T-helper 2 cell treated with Interferon-gamma antibody and Interleukin-4, amounts not matched to agents 100 ng/mL and 5 ng/mL, for 36 hours (primary cell): ENCODE measurements around the gene NCOA3. TPM values are rescaled to one million over a fixed set of nuclear protein-coding genes. Genes with fewer than 3 reads are reported as not detected.

Experiments
- intact Hi-C: fragments of 100-400 bp; cut with micrococcal nuclease; formaldehyde crosslinking; loops from one replicate; pipeline ENCODE4 v1.15.1; 2023
- total RNA-seq: library from RNA; stranded (reverse); gene quantifications from 2 replicates; pipeline ENCODE4 v1.2.3, GENCODE V29; 2022

Gene NCOA3
- total RNA-seq, 1 donor from 2014 or later: 104 TPM

DNA sequence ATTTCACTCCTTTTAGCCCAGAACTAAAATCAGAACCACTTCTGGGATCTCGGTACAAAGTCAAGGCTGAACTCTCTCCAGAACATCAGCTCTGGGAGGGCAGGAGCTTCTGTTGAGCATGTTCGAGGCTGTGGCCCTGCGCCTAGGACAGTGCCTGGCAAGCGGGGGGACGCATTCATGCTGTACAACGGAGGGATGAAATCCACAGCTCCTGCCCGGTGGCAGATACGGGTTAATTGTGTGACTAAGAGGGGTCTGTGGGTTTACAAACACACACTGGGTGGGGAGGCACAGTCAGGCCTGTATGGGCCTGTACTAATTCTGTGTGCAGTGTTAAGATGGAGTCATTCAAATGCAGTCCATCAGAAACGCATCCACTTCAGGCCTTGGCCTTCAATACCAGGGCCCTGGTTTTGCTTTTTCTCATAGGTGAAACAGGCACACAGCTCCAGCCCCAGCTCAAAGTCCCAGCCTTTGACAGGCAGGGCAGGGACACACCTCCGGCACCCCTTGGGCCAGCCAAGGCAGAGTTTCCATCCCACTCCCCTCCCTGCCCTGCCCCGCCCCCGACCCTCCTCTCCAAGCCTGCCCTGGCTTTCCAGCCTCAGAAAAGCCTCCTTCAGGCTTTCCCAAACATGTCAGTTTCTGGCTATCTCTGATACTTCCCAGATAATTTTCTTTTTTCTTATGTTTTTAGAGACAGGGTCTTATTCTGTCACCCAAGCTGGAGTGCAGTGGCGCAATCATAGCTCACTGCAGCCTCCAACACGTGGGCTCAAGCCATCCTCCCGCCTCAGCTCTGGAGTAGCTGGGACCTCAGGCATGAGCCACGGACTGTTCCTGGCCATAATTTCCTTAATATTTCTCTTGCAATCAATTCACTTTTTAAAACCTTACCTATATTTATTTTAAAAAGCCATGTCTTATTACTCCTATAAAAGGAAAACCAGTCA, 173.8 kb downstream of the NCOA3 start:
- intact Hi-C loops: no loop called here

DNA sequence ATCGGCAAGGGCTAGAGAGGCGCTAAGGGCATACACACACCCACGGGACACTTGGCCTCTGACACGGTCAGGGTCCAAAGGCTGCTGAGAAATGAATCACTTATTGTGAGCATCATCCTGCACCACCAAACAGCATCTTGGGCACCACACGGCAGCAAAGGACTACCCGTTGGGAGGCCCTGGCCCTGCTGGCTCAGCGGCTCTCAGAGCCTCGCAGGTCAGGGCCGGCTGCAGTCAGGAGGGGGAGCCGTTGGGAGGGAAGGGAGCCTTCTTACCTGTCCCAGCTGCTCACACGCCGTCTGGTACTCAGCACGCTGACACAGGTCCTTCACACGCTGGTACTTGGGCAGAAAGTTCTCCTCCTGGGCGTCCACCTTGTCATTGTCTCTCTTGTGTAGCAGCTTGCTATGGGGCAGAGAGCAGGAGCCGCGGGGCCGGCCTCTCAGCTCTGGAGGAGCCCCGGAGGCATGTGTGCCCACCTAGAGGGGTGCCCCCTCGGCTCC, 174.6 kb downstream of the NCOA3 start:
- intact Hi-C loops: no loop called here

DNA sequence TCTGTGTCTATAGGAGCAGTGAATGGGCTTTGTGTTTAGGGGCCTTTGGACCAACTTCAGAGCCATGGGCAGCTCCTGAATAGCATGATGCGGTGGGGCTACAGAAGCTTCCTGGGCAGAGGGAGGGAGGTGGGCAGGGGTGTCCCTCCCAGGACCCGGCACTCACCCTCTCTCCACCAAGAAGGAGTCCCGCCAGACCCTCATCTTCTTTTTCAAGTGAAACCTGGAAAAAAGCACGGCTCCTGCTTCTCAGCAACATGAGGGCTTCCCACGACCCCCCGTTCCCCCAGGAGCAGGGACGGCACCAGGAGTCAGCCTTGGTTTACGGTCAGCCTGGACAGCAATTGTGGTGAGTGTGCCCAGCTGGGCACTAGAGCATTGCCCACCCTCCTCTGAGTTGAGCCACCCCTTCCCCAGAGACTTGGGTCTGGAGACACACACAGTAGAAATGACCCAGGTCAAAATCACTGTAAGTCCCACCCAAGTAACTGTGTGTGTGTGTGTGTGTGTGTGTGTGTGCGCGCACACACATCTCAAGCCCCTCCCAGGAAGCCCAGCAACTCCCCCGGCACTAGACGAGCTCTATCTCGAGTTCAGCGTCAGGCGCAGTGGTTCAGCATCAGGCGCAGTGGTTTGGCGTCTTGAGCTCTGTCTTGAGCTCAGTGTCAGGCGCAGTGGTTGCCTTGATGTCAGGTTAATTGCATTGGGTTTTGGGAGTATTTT, 175.4 kb downstream of the NCOA3 start:
- intact Hi-C loops: no loop called here

DNA sequence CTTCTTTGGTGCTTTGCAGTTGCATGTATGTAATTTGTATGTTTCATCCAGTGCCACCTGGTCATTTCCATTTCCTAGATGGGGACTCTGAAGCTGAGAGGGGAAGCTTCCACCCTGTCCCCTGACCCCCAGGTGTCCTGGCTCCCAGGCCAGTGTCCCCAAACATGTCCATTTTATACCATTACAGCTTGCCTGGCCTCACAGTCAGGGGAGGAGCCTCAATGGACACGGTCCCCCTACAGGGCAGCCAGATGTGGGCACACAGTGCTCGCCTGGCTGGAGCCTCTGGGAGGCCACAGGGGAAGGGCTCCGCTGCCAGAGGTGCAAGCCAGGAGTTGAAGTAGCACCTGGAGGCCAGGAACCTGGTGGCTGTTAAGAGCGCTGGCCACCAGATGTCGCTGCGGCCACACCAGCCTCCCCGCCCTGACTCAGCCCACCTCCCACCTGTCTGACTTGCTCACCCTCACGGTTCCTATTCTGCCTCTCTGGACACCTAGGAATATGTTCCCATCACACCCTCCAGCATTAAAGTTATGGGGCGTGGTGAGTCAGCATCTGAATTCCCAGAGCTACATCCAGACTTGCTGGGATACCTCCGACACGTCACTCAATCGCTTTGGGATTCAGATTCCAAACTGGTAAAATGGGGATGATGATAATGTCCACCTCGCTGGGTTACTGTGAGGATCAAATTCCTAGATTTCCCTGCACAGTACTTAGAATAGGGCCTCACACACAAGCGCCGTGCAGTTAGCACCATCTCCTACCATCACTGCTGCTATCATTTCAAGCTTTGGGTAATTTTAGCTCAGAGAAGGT, 176.2 kb downstream of the NCOA3 start:
- intact Hi-C loops: loop anchor here (1.0 kb wide), 1 partner anchor 943 kb away; no protein-coding TSS in a partner anchor

DNA sequence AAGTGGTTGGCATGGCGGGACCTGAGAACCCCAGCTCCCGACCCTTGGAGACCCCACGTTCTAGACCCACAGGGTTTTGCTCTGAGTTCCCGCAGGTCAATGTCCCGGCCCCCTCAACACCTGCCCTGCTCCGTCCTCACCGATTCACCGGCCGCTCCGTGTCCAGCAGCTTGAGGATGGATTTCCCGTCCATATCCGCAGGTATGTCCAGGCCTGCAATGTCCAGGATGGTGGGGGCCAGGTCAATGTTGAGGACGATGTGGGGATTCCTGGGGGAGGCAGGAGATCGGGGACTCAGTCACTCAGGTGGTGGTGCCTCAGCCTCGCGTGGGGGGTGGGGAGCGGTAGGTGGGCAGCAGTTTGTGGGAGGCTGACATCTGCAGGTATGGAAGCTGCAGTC, 176.8 kb downstream of the NCOA3 start:
- intact Hi-C loops: loop anchor here (1.0 kb wide), 1 partner anchor 943 kb away; no protein-coding TSS in a partner anchor

DNA sequence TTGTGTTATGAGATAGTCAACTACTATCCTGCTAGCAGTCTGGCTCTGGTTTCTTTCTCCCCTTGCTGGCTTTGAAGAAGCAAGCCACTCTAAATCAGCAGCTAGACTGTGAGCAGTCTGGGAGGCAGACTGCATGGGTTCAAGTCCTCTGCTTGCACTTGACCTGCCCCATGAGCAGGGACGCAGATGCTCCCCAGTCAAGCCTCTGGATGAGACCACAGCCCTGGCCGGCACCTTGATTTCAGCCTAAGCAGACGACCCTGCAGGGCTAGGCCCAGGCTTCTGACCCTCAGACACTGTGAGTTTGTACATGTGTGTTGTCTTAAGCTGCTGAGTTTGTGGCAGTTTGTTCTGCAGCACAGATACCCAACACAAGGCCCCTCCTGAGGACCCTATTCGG, 177.8 kb downstream of the NCOA3 start:
- intact Hi-C loops: no loop called here

DNA sequence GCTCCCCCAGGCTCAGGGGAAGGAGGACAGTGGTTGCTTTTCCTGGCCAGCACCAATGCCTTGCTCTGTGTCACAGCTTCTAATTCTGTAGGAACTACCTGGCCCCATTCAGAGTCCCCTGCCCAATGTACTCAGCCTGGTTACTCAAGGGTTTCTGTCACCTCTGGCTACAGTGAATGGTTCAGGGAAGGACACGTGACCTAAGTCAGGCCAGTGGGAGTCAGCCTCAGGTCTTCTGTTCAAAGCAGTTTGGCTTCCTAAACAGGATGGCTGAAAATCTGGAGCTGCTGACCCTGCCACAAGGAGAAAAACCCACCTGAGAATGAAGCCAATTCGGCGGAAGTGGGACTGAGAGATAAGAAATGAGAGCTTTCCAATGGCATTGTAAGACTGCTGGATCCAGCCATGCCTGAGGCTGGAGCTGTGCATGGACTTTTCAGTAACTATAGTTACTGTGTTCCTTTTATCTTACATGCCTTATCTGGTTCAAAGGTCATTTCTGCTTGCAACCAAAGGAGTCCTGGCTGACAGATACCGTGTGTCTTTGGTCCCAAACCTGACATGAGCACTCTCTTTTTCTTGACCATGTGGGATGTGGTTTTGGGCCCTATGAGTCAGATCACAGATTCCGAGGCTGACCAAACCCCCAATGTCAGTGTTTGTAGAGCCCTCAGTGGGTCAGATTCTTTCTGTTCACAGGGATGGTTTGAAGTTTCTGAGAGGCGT, 179.3 kb downstream of the NCOA3 start:
- intact Hi-C loops: no loop called here

DNA sequence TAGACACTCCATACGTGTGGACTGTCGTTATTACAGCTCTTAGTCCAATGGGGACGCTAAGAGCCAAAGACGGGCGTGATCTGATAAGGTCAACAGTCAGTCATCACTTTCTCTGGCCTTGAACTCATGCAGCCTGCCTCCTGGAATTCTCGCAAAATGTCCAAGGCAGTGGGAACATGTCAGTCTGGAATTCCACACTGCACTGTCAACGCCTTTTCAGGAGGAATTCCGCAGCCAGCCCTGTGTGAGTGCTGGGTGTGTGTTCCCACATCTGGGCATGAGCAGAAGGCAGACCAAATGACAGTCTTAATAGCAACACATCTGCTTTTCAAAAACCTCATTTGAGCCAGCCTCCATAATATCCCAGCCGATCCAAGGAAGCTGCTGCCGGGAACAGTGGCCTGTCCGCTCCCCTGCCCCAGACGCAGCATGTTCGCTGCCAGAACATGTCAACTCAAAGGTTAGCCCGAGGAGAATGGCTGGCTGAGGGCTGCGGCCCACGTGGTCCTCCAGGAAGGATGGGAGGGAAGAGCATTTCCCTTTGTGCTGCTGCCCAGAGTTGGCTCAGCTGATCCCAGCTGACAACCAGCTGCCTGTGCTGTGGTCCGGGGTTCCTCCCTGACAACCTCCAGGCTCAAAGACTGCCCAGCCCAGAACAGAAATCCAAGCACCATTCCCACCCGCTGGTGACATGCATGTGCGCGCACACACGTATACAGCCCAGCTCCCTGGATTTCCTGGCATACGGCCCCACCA, 180.5 kb downstream of the NCOA3 start:
- intact Hi-C loops: no loop called here

DNA sequence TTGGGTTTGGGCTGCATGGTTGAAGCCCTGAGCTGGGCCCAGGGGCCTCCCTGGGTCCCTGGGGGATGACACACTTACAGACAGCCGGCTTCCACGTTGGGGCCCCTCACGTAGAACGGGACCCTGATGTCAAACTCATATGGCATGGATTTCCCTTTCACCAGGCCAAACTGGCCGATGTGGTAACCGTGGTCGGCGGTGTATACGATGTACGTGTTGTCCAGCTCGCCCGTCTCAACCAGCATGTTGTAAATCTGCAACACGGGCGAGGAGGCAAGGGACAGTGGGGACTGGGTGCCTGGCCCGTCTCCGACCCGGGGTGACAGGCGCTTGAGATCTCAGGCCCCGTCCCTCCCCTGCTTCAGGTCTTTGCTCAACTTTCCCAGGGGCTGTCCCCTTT, 181.2 kb downstream of the NCOA3 start:
- intact Hi-C loops: no loop called here

DNA sequence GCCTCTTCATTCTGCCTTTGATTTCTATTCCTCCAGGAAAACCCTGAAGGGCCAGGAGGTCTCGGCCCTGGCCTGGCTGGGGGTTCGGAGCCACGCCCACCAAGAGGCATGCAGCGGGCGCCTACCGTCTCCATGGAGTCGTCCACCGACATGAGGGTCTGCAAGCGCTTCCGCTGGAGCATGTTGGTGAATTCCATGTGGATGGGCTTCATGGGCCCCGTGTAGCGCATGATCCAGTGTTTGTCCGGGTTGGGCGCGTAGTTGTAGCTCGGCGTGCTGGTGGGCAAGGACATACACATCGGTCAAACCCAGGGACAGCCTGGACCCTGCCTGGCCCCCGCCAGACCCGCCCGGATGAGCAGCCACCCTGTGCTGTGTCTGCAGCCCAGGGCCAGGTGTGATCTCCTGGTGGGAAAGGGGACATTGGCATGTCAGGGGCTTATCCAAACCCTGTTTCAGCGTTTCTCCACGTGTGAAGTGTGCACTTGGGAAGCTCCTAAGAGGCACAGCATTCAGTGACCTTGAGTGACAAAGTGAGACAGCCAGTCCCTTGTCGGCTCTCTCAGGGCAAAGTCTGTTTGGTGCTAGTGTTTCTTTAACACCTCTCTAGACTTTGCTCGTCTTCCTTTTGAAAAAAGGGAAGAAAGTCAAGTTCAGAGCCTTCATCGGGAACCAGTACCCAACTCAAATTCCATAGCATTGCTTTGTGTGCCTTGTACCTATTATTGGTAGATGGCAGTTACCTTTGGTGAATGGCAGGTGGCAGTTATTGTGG, 182.8 kb downstream of the NCOA3 start:
- intact Hi-C loops: no loop called here

DNA sequence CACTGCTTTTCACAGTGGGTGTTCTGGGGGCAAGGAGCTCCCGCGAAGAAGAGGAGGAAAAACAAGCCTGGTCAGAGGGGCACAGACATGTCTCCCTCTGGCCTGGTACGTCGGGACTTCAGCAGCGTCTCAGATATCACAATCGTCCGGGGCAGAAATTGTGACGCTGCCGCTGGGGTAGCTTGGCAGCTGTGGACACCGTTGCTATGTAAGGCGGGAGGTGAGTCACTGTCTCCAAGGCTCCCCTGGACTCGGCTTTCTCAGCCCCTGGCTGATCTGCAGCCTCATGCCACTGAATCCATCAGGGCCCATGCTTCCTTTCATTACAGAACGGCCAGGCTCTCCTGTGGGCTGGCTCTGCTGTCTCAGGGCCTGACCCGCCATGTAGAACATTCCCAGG, 184.9 kb downstream of the NCOA3 start:
- intact Hi-C loops: no loop called here

DNA sequence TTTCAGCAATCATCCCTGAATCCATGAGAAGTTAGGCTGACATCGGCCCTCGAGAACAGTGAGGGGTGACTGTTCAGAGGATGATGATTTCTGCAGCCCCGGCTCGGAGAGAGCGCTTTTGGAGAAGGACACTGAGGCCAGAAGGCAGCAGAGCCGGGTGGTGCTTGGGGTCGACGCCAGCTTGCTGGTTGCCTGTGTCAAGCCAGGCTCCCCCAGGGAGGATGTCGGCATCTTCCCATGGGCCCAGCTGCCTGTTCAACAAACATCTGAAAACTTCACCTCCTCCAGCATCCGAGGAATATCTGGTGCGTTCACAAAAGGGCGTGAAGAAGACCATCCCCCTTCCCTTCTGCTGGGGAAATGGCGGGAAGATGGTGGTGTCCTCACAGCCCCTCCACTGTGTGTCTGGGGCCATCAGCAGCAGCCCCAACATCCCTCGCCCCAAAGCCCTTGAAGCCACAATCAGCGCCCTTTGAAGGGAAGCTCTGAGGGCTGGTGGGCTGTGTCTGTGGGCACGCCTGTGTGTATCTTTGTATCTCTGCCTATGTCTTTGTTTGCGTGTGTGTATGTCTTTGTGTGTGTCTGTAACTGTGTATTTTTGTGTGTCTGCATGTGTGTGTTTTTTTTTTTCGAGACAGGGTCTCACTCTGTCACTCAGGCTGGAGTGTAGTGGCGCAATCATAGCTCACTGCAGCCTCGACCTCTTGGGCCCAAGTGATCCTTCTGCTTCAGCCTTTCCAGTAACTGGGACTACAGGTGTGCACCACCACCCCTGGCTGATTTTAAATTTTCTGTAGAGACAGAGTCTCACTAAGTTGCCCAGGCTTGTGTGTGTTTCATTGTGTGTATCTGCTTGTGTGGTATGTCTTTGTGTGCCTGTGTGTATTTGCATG, 185.7 kb downstream of the NCOA3 start:
- intact Hi-C loops: no loop called here

DNA sequence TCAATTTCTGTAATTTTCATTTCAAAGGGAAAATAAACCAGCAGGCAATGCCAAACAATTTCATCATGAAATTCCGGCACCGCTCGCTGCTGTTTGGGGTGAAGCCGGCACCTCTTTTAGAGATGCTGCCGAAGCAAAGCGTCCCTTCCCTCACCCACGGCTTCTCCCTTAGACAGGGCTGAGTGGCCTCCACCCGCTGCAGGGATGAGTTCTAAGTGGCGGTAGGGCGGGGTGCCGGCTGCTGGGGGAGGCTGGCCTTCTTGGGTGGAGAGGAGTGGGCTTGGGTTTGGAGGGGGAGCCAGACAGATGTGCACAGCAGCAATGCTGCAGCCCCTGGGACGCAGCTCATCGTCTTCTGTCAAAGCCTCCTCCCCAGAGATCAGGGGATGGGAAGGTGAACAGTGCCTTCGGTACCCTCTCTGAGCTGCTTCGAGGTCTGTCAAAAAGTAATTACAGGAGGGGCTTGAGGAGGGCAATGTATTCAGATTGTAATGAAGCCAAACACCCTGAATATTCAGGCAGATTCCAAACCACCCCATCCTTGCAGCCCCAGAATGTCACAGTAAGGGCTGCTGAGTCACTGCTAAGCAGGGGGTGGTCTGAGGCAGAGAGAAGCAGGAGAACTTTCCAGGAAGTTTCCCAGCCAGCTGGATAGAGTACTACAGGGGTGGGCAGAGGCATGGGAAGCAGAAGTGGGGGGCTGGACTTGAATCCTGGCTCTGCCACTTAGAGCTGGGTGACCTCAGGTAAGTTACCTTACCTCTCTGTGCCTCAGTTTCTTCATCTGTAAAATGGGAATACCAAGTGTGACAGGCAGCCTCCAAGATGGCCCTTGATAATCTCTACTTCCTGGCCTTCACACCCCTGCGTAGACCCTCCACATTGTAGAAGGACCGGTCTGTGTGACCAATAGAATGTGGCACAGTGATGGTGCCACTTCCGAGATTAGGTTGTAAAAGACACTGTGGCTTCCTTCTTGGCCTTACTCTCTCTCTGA, 187.0 kb downstream of the NCOA3 start:
- intact Hi-C loops: no loop called here

DNA sequence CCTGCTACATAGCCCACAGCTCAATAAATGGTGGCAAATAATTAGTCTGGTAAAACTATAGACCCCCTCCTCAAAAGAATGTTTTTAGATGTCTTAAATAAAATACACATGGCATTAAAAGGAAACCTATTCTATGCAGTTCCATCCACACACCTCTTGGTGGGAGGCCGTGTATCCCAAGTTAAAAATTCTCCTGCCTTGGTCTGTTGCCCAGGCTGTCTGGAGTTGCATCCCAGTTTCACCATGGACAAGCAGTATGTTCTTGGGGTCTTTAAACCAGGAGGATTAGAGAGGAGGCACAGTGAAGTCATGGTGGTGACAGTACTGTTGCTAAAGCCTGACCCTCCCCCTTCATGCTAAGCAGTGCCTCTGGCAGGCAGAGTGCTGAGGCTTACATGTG, 188.0 kb downstream of the NCOA3 start:
- intact Hi-C loops: no loop called here

DNA sequence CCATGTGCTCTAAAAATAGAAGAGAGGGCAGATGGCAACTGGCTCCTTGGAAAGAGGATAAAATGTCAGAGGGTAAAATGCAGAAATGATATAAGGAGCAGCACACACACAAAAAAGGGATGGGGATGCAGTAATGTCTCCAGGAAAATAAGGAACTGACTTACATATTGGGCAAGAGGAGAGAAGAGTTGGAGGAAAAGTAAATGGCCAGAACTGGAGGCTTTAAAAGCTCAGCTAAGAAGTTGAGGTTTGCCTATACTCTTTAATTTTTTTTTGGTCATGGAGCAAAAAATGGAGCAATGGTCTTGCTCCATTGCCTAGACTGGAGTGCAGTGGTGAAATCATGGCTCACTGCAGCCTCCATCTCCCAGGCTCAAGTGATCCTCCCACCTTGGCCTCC, 189.9 kb downstream of the NCOA3 start:
- intact Hi-C loops: no loop called here

DNA sequence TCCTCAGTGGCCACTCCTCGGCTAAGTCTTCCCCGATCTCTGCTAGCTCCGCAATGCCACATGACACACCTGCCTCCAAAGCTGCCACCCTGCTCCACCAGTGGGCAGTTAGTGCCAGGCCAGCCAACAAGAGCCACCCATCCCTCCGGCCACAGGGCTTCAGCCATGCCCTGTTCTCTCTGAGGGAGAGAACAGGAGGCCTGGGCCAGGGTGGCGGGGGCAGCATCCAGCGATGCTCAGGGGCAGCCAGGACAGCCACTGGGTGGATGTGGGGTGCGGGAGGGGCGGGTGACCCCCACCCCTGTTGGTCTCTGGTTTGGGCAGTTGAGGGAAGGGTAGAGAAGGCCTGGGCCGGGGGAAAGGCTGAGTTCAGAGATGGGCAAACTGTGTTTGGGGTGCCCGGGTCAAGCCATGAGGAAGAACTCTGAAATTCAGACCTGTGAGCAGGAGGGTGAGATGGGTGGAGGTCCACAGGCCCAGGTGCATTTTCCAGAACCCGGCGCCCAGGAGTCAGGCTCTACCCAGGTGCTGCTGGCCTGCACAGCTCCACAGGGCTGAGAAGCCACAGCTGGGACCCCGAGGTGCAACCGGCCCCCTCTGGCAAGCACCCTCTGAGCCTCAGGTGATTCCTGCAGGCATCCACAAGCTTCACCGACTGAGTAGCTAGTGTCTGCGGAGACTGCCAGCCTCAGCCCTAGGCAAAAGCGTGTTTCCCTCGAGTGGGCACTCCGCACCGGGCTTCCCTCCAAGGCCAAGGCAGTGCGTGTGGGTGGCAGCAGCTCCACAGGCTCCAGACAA, 192.5 kb downstream of the NCOA3 start:
- intact Hi-C loops: no loop called here
